ENCODE data around the gene PPP1R1B.

PPP1R1B gene

GRCh38 chr17:39662551-39663339 is 36.0 kb downstream of the PPP1R1B start:
- Histone ChIP-seq H2AFZ (ENCODE audit: low read depth, low read length, severe bottlenecking) (no peak overlapping the region), H3F3A (ENCODE audit: insufficient read depth) (no peaks in the 10 kb centered on the region), H3K9me3 (ENCODE audit: insufficient read depth, low read length) (no peaks in the 10 kb centered on the region), H3K79me2 (ENCODE audit: insufficient read depth, low read length) (no peaks in the 10 kb centered on the region), H3K27ac (ENCODE audit: low read depth, low read length) (no peak overlapping the region), H4K20me1 (ENCODE audit: low read depth, low read length) (no peaks in the 10 kb centered on the region), H3K9ac (ENCODE audit: low read length) (no peak overlapping the region), H3K4me3 (ENCODE audit: insufficient read depth, low read length, poor library complexity, severe bottlenecking) (no peak overlapping the region), H3K27me3 (ENCODE audit: low read length) (no peaks in the 10 kb centered on the region), H3K36me3 (ENCODE audit: low read length) (no peaks in the 10 kb centered on the region), H3K9me2 (replicated peaks; ENCODE audit: insufficient read depth, low read length) (no peaks in the 10 kb centered on the region), H3K4me2 (ENCODE audit: low read depth, low read length, poor library complexity, severe bottlenecking) (no peak overlapping the region)
- no peak for TF ChIP-seq CTCF (IDR thresholded peaks at IDR 0.05; ENCODE audit: insufficient read depth, low read length, poor library complexity, severe bottlenecking)
- no peak for TF ChIP-seq EZH2phosphoT487 (conservative IDR thresholded peaks at IDR 0.05; ENCODE audit: low read length)

- Histone ChIP-seq H3K27me3 (ENCODE audit: low read length) (no peaks in the 10 kb centered on the region), H3F3A (ENCODE audit: insufficient read depth) (no peaks in the 10 kb centered on the region), H3K9ac (ENCODE audit: low read length) (no peak overlapping the region), H3K9me3 (ENCODE audit: insufficient read depth, low read length) (no peaks in the 10 kb centered on the region), H3K27ac (ENCODE audit: low read depth, low read length) (no peak overlapping the region), H3K36me3 (ENCODE audit: low read length) (no peaks in the 10 kb centered on the region), H2AFZ (ENCODE audit: low read depth, low read length, severe bottlenecking) (no peak overlapping the region), H3K9me2 (replicated peaks; ENCODE audit: insufficient read depth, low read length) (no peaks in the 10 kb centered on the region), H3K4me2 (ENCODE audit: low read depth, low read length, poor library complexity, severe bottlenecking) (no peak overlapping the region), H3K79me2 (ENCODE audit: insufficient read depth, low read length) (no peaks in the 10 kb centered on the region), H3K4me3 (ENCODE audit: insufficient read depth, low read length, poor library complexity, severe bottlenecking) (no peak overlapping the region), H4K20me1 (ENCODE audit: low read depth, low read length) (no peaks in the 10 kb centered on the region)
- TF ChIP-seq CTCF (IDR thresholded peaks at IDR 0.05; ENCODE audit: insufficient read depth, low read length, poor library complexity, severe bottlenecking) = no peak
- TF ChIP-seq EZH2phosphoT487 (conservative IDR thresholded peaks at IDR 0.05; ENCODE audit: low read length) = no peak
Measured at GRCh38 chr17:39663340-39663687, 36.6 kb downstream of the PPP1R1B start.

DNA sequence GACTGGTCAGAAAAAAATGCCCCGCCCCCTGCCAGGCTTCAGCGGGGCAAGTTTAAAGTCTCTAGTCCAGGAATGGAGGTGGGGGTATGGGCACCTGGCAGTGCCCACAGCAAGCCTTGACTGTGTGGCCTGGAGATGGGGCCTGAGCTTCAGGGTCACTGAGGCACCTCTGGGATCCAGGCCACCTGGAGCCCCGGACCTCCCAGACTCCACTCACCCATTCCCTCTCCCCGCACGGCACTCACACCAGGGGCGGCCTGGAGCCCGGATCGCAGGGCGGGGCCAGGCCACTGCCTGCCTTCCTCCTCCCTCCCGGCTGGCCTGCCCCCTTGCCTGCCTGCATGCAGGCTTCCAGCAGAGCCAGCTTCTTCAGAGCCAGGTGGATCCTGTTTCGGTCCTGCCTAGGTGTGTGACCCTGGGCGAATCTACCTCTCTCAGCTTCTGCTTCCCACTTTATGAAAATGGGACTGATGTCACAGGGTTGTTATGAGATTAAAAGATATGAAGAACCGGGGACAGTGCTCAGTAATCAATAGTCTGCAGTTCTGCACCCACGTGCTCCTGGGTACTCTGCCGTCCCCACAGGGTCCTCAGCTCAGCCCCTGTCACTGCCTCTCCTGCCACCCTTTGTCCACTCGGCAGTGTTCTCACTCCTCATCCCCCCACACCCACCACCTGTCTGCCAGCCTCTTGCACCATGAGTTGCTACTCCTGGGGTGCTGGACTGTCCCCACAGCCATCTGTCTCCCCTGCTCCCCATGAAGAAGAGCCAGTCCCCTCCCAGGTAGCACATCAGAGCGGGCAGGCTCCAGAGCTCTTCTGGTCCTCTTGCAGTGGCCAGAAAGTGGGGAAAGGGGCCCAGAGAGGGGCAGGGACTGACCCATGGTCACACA is 37.2 kb downstream of the PPP1R1B start:
- no peak overlapping the region for H3K4me2 ChIP-seq (ENCODE audit: low read depth, low read length, poor library complexity, severe bottlenecking)

More for the DNA sequence above, 37.2 kb downstream of the PPP1R1B start:
- TF ChIP-seq EZH2phosphoT487 (conservative IDR thresholded peaks at IDR 0.05; ENCODE audit: low read length) (no peak), CTCF (IDR thresholded peaks at IDR 0.05; ENCODE audit: insufficient read depth, low read length, poor library complexity, severe bottlenecking) (no peak)
- H3F3A ChIP-seq (ENCODE audit: insufficient read depth) = no peaks in the 10 kb centered on the region
- H3K9me3 ChIP-seq (ENCODE audit: insufficient read depth, low read length) = no peaks in the 10 kb centered on the region
- no peak overlapping the region for H3K27ac ChIP-seq (ENCODE audit: low read depth, low read length)
- no peak overlapping the region for H3K9ac ChIP-seq (ENCODE audit: low read length)
- H3K79me2 ChIP-seq (ENCODE audit: insufficient read depth, low read length) = no peaks in the 10 kb centered on the region
- H3K27me3 ChIP-seq (ENCODE audit: low read length) = no peaks in the 10 kb centered on the region
- H3K9me2 ChIP-seq (replicated peaks; ENCODE audit: insufficient read depth, low read length) = no peaks in the 10 kb centered on the region
- no peaks in the 10 kb centered on the region for H4K20me1 ChIP-seq (ENCODE audit: low read depth, low read length)
- H2AFZ ChIP-seq (ENCODE audit: low read depth, low read length, severe bottlenecking) = no peak overlapping the region
- no peak overlapping the region for H3K4me3 ChIP-seq (ENCODE audit: insufficient read depth, low read length, poor library complexity, severe bottlenecking)
- H3K36me3 ChIP-seq (ENCODE audit: low read length) = no peaks in the 10 kb centered on the region
